ENCODE data around the gene ZNF648.

ZNF648 gene

DNA sequence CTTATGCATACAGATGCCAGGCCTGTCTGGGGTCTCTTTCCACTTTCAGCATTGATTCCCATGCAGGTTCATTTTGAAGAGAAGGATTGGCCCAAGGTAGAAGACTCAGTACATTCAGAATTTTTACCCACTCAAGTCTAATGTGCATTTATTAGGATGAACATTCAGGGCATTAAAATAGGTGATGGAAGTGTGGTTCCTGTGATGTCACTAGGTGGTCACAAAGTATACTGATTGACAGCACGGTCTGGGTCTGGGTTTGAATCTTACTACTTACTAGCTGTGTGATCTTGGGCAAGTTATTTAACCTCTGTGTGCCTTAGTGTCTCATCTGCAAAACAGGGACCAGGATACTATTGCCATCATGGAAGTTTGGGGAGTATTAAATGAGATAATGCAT lies 711 bp upstream of the ZNF648 start:
- TF ChIP-seq, protein P1, sequence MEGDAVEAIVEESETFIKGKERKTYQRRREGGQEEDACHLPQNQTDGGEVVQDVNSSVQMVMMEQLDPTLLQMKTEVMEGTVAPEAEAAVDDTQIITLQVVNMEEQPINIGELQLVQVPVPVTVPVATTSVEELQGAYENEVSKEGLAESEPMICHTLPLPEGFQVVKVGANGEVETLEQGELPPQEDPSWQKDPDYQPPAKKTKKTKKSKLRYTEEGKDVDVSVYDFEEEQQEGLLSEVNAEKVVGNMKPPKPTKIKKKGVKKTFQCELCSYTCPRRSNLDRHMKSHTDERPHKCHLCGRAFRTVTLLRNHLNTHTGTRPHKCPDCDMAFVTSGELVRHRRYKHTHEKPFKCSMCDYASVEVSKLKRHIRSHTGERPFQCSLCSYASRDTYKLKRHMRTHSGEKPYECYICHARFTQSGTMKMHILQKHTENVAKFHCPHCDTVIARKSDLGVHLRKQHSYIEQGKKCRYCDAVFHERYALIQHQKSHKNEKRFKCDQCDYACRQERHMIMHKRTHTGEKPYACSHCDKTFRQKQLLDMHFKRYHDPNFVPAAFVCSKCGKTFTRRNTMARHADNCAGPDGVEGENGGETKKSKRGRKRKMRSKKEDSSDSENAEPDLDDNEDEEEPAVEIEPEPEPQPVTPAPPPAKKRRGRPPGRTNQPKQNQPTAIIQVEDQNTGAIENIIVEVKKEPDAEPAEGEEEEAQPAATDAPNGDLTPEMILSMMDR (conservative IDR thresholded peaks at IDR 0.05; ENCODE audit: control insufficient read depth, insufficient read depth, low read depth, low read length), result no peak
- H3K4me3 ChIP-seq (ENCODE audit: control insufficient read depth, low read depth, low read length), result no peak overlapping the region
- DNase-seq (ENCODE audit: low read depth), result no peak

DNA sequence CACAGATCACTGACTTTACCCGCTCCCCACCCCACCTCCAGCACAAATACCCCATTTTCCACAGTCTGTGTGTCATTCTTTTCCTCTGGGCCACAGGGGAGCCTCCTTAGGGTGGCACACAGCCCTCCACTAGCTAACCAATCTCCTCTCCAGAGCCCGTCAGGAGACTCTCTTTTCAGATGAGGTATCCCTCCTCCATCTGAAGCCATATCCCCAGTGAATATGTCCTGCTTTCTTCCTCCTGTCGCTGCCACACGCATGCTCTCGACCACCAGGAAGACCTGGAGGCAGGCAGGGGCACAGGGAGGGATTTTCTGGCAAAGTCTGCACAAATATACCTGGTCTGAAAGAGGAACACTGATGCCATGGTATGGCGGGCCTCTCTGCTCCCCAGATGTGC lies 635 bp downstream of the ZNF648 start:
- TF ChIP-seq, protein P1 (conservative IDR thresholded peaks at IDR 0.05; ENCODE audit: control insufficient read depth, insufficient read depth, low read depth, low read length), result no peak
- no peak for DNase-seq (ENCODE audit: low read depth)
- no peak overlapping the region for H3K4me3 ChIP-seq (ENCODE audit: control insufficient read depth, low read depth, low read length)

DNA sequence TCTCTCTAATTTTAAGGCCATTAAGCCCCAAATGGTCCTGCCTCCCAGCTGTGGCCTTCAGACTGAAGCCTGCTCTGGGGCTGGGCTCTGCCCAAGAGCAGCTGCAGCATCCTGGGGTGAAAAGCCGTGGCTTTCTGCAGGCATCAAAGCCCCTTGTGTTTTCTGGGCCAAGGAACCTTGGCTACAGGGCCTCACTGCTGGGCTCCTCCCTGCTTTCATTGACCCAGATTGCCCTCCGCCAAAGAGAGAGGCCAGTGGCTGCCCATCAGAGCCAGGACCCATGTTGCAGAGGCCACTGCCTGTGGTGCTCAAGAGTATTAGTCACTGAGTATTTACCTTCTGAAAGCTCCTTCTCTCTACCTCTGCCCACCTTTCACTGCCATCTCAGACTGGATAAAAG lies 1.6 kb downstream of the ZNF648 start:
- no peak overlapping the region for H3K4me3 ChIP-seq (ENCODE audit: control insufficient read depth, low read depth, low read length)
- DNase-seq (ENCODE audit: low read depth), result no peak
- TF ChIP-seq, protein P1 (conservative IDR thresholded peaks at IDR 0.05; ENCODE audit: control insufficient read depth, insufficient read depth, low read depth, low read length), result no peak

DNA sequence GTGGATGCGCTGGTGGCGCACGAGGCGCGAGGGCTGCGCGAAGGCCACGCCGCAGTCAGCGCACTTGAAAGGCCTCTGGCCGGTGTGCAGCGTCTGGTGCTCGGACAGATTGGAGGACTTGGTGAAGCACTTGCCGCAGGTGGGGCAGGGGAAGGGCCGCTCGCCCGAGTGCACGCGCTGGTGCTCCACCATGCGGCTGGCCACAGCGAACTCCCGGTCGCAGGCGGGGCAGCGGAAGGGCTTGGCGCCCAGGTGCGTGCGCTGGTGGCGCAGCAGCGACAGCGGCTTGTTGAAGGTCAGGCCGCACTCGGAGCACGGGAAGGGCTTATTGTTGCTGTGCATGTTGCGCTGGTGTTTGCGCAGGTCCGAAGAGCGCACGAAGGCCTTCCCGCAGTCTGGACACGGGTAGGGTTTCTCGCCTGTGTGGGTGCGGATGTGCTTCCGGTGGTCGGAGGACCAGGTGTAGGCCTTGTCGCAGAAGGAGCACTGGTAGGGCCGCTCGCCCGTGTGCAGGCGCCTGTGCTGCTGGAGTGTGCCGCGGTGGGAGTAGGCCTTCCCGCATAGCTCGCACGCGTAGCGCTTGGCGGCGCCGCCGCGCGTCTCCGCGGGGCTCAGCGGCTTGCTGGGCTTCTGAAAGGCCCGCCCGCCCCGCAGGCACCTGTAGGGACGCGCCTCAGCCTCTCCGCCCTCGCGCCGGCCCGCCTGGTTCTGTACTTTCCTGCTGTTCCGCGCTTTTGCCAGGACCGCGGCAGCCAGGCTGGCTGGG lies 4.7 kb downstream of the ZNF648 start:
- DNase-seq (ENCODE audit: low read depth), result no peak
- no peak overlapping the region for H3K4me3 ChIP-seq (ENCODE audit: control insufficient read depth, low read depth, low read length)
- TF ChIP-seq, protein P1 (conservative IDR thresholded peaks at IDR 0.05; ENCODE audit: control insufficient read depth, insufficient read depth, low read depth, low read length), result no peak

DNA sequence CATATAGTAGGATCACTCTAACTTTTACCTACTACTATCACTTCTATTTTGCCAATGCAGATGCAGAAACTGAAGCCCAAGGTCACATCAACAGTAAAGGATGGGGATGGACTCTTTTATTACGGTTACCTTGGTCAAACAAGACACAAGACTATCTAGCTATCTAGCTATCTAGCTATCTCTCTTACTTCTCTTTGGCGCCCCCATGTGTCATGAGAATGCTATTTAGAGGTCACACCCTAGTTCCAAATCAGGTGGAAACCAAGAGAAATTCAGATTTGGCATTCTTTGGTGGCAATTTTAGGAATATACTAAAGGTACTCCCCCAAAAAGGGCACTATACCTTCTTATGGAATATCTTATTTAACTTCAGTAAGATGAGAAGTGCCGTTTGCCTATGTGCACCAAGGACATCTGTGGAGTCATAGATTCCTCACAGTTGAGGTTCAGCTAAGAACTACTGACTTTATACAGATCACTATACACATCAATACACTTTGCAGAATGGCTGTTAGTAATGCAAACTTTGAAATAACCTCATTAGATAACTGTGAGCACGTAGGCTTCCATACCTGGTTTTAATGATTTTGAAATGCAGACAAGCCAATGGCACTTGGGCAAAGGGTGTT lies 6.7 kb downstream of the ZNF648 start:
- peak; percentile 35 for DNase-seq (ENCODE audit: low read depth)
- TF ChIP-seq, protein P1 (conservative IDR thresholded peaks at IDR 0.05; ENCODE audit: control insufficient read depth, insufficient read depth, low read depth, low read length), result peak; percentile 54
- no peak overlapping the region for H3K4me3 ChIP-seq (ENCODE audit: control insufficient read depth, low read depth, low read length)

DNA sequence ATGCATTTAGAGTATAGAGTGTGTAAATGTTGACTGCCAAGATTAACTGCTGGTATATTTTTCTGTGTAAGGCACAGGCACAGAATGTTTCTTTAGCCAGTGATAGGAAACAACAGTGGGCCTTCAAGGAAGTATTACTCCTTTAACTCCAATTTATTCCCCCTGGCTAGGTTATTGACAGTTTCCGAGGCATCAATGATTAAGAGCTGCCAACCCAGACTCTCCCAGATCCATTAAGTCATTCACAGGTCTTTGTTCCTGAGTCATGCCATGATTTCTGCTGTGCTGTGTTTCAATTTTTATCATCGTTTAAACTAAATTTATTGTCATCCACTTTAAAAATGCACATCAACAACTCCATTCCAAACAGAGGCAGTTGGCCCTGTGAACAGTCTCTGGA lies 9.2 kb downstream of the ZNF648 start:
- DNase-seq (ENCODE audit: low read depth), result no peak
- H3K4me3 ChIP-seq (ENCODE audit: control insufficient read depth, low read depth, low read length), result no peak overlapping the region
- TF ChIP-seq, protein P1 (conservative IDR thresholded peaks at IDR 0.05; ENCODE audit: control insufficient read depth, insufficient read depth, low read depth, low read length), result no peak
